HepG2 (cell line): ENCODE results near the gene ELL. TPM values are rescaled to one million over a fixed set of nuclear protein-coding genes. Genes with fewer than 3 reads are reported as not detected.

Experiments
- ELF1 ChIP-seq: sonication (generic); formaldehyde crosslinking; IDR thresholded peaks from 2 replicates; pipeline ENCODE4 v1.4.0; 2020; ENCODE audit warnings: missing genetic modification reagents
- HCFC1 ChIP-seq: fragments of 150-350 bp; IDR thresholded peaks from 2 replicates; pipeline ENCODE4 v1.6.1; 2014; ENCODE audit warnings: low read depth, low read length
- HNRNPL ChIP-seq: fragments of 200-400 bp; formaldehyde crosslinking; IDR thresholded peaks from 2 replicates; pipeline ENCODE4 v1.6.1; 2017; ENCODE audit warnings: mild to moderate bottlenecking, low read depth, low read length
- HOXA7 ChIP-seq: sonication (generic); formaldehyde crosslinking; IDR thresholded peaks from 2 replicates; pipeline ENCODE4 v1.8.1; 2022; ENCODE audit warnings: mild to moderate bottlenecking, missing genetic modification reagents, moderate library complexity
- PCBP1 ChIP-seq: fragments of 200-400 bp; formaldehyde crosslinking; IDR thresholded peaks from 2 replicates; pipeline ENCODE4 v1.6.1; 2017; ENCODE audit warnings: mild to moderate bottlenecking, low read depth, low read length, borderline replicate concordance
- PTBP1 ChIP-seq: fragments of 200-400 bp; formaldehyde crosslinking; IDR thresholded peaks from 2 replicates; pipeline ENCODE4 v1.6.1; 2018; ENCODE audit warnings: low read length, low read depth; ENCODE audit not compliant: poor library complexity, severe bottlenecking
- SRSF4 ChIP-seq: fragments of 200-400 bp; formaldehyde crosslinking; IDR thresholded peaks from one replicate; pipeline ENCODE4 v1.6.1; 2018; ENCODE audit warnings: mild to moderate bottlenecking, low read depth, low read length, moderate library complexity; ENCODE audit not compliant: poor library complexity, severe bottlenecking
- ZFP36L2 ChIP-seq: sonication (generic); formaldehyde crosslinking; IDR thresholded peaks from 2 replicates; pipeline ENCODE4 v1.4.0; 2020; ENCODE audit warnings: missing genetic modification reagents
- ZNF205 ChIP-seq: IDR thresholded peaks from 2 replicates; pipeline ENCODE4 v1.6.1; 2018; ENCODE audit warnings: missing biosample characterization, missing genetic modification reagents
- ZNF207 ChIP-seq: fragments of 450-650 bp; IDR thresholded peaks from 2 replicates; pipeline ENCODE4 v1.6.1; 2016; ENCODE audit warnings: antibody characterized with exemption, borderline replicate concordance
- polyA plus RNA-seq, 8 experiments: library from polyadenylated mRNA; depleted of rRNA in 3 of 8; stranded (reverse) in 7 of 8; unstranded in 1 of 8; fragments of >200 nt; fragmentation: Illumina TruSeq in 4 of 8; extraction: Trizol in 4 of 8; gene quantifications; 2 replicates each; pipeline versions ENCODE4 v1.2.1 to v1.2.3, GENCODE V29; 2011 to 2016; ENCODE audit warnings: low read depth in 4 of 8, missing spikeins in 1 of 8, mixed read lengths in 1 of 8; ENCODE audit not compliant: insufficient read depth in 1 of 8
- total RNA-seq, 5 experiments: library from RNA; depleted of rRNA; stranded (reverse); fragments of >200 nt; fragmentation: Illumina TruSeq; extraction: Trizol; gene quantifications; 2 replicates each; pipeline ENCODE4 v1.2.3, GENCODE V29; 2016; ENCODE audit warnings: low read depth in 1 of 5
- TF ChIP-seq, protein P1 (sequence below): sonication (generic); formaldehyde crosslinking; IDR thresholded peaks from 2 replicates; pipeline ENCODE4 v1.8.0; 2022; ENCODE audit warnings: low read depth, missing genetic modification reagents
- TF ChIP-seq, protein P2 (sequence below): sonication (generic); formaldehyde crosslinking; IDR thresholded peaks from 2 replicates; pipeline ENCODE4 v1.4.0; 2020; ENCODE audit warnings: missing genetic modification reagents, borderline replicate concordance
- TF ChIP-seq, protein P3 (sequence below): sonication (generic); formaldehyde crosslinking; IDR thresholded peaks from 2 replicates; pipeline ENCODE4 v1.4.0; 2020; ENCODE audit warnings: missing genetic modification reagents, low read depth, mild to moderate bottlenecking, borderline replicate concordance
- TF ChIP-seq, protein P4 (sequence below): fragments of 450-650 bp; IDR thresholded peaks from 2 replicates; pipeline ENCODE4 v1.6.1; 2017; ENCODE audit warnings: mild to moderate bottlenecking
- TF ChIP-seq, protein P5 (sequence below): sonication (generic); formaldehyde crosslinking; IDR thresholded peaks from 2 replicates; pipeline ENCODE4 v1.8.0; 2022; ENCODE audit warnings: missing genetic modification reagents, mild to moderate bottlenecking, inconsistent platforms, borderline replicate concordance

Gene ELL
- total and polyA plus RNA-seq, 2 of the 13 experiments (the other 11 are each of a cell fraction or from before 2014, with no cell fraction given), result 3.7 to 5.4 TPM

DNA sequence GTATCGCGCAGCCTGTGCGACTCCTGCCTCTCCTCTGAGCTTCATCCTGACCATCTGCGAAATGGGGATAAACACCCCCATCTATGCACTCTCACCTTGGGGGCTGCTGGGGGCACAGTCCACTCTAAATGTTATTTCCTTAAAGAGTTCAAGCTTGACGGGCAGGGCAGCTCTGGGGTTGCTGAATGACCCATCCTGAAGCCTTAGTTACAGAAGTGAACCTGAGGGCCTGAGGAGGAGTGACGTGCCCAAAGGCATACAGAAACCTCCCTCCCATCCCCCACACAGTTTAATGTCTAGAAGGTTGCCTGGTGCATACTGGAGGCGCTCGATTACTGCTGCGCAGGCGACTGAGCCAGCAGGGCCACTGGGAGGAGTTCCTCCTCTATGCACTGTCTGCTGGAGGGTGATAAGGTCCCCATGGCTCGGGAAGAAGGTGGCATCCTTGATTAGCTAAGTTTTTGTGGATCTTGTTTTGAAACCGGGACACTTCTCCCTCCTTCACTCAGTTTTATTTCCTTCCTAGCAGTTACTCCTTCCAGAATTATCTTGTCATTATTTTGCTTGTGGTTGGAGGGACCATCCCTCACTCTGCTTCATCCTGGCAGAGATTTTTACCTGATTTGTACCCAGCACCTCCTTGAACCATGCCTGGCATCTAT, 22.1 kb upstream of the ELL start (continued):
- TF ChIP-seq HCFC1, result no peak
- no peak for TF ChIP-seq ELF1 (CRISPR knock-in tag)
- no peak for TF ChIP-seq HOXA7
- TF ChIP-seq PCBP1, result no peak
- TF ChIP-seq PTBP1, result no peak
- TF ChIP-seq, protein P1, sequence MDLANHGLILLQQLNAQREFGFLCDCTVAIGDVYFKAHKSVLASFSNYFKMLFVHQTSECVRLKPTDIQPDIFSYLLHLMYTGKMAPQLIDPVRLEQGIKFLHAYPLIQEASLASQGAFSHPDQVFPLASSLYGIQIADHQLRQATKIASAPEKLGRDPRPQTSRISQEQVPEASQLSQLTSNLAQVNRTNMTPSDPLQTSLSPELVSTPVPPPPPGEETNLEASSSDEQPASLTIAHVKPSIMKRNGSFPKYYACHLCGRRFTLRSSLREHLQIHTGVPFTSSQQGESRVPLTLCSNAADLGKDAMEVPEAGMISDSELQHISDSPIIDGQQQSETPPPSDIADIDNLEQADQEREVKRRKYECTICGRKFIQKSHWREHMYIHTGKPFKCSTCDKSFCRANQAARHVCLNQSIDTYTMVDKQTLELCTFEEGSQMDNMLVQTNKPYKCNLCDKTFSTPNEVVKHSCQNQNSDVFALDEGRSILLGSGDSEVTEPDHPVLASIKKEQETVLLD (CRISPR knock-in tag), result no peak
- TF ChIP-seq ZNF207, result no peak
- TF ChIP-seq ZFP36L2 (CRISPR knock-in tag), result no peak
- TF ChIP-seq, protein P2, sequence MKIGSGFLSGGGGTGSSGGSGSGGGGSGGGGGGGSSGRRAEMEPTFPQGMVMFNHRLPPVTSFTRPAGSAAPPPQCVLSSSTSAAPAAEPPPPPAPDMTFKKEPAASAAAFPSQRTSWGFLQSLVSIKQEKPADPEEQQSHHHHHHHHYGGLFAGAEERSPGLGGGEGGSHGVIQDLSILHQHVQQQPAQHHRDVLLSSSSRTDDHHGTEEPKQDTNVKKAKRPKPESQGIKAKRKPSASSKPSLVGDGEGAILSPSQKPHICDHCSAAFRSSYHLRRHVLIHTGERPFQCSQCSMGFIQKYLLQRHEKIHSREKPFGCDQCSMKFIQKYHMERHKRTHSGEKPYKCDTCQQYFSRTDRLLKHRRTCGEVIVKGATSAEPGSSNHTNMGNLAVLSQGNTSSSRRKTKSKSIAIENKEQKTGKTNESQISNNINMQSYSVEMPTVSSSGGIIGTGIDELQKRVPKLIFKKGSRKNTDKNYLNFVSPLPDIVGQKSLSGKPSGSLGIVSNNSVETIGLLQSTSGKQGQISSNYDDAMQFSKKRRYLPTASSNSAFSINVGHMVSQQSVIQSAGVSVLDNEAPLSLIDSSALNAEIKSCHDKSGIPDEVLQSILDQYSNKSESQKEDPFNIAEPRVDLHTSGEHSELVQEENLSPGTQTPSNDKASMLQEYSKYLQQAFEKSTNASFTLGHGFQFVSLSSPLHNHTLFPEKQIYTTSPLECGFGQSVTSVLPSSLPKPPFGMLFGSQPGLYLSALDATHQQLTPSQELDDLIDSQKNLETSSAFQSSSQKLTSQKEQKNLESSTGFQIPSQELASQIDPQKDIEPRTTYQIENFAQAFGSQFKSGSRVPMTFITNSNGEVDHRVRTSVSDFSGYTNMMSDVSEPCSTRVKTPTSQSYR (CRISPR knock-in tag), result peak; percentile 67; the same call in 1 of the 2 replicates
- TF ChIP-seq ZNF205 (CRISPR knock-in tag), result no peak
- no peak for TF ChIP-seq SRSF4
- TF ChIP-seq, protein P3, sequence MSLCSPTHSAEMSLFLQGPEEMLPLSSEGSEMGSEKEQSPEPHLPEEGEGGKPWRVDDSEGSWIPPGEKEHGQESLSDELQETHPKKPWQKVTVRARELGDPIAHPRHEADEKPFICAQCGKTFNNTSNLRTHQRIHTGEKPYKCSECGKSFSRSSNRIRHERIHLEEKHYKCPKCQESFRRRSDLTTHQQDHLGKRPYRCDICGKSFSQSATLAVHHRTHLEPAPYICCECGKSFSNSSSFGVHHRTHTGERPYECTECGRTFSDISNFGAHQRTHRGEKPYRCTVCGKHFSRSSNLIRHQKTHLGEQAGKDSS (CRISPR knock-in tag), result no peak
- TF ChIP-seq HNRNPL, result no peak
- TF ChIP-seq, protein P4, sequence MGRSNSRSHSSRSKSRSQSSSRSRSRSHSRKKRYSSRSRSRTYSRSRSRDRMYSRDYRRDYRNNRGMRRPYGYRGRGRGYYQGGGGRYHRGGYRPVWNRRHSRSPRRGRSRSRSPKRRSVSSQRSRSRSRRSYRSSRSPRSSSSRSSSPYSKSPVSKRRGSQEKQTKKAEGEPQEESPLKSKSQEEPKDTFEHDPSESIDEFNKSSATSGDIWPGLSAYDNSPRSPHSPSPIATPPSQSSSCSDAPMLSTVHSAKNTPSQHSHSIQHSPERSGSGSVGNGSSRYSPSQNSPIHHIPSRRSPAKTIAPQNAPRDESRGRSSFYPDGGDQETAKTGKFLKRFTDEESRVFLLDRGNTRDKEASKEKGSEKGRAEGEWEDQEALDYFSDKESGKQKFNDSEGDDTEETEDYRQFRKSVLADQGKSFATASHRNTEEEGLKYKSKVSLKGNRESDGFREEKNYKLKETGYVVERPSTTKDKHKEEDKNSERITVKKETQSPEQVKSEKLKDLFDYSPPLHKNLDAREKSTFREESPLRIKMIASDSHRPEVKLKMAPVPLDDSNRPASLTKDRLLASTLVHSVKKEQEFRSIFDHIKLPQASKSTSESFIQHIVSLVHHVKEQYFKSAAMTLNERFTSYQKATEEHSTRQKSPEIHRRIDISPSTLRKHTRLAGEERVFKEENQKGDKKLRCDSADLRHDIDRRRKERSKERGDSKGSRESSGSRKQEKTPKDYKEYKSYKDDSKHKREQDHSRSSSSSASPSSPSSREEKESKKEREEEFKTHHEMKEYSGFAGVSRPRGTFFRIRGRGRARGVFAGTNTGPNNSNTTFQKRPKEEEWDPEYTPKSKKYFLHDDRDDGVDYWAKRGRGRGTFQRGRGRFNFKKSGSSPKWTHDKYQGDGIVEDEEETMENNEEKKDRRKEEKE, result no peak
- TF ChIP-seq, protein P5, sequence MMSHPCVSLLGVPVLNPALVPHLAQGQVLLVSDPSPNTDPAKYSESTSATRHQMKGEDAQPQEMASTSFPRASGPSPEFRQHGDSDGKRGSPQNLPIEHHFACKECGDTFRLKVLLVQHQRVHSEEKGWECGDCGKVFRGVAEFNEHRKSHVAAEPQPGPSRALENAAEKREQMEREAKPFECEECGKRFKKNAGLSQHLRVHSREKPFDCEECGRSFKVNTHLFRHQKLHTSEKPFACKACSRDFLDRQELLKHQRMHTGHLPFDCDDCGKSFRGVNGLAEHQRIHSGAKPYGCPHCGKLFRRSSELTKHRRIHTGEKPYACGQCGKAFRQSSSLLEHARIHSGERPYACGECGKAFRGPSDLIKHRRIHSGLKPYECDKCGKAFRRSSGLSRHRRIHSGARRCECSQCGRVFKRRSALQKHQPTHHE (CRISPR knock-in tag), result no peak
